ENCODE data around the gene NHLRC2. TPM values are rescaled to one million over a fixed set of nuclear protein-coding genes. Genes with fewer than 3 reads are reported as not detected.
A peak's percentile ranks its signal among the peaks of the same experiment; 100 is the strongest.

The NHLRC2 gene
- total and polyA plus RNA-seq, 2 of the 13 experiments (the other 11 are each of a cell fraction or from before 2014, with no cell fraction given), result 7.6 to 12.7 TPM

DNA sequence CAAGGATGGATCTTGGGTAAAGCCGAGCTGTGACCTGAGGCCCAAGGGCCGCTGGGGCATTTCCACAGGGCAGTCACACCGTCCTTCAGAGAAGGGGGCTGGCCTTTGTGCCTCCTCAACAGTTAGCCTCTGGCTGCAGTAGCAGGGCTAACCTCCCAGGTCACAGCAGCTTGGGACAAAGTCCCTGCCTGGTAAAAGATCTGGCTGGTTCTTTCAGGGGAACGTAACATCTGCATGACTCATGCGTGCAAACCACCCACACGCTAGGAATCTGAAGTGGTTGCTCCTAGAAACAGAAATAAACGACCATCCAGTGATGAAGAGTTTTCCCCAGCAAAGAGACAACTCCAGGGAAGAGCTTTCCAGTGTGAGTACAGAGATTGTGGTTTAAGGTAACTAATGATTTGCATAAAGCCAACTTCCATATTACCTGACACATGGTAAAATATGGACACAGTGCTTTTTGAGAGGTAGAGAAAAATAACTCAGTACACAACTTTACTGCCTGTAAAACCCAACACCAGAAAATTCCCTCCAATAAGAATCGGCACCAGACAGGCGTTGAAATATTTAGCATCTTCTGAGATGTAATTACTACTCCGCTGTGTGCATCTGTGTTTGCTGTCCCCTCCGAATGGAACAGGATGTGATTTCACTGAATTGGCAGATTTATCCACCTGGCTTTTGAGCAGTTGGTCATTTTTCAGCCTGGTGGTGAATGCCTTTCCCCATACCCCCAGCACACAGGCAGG is 104.3 kb downstream of the NHLRC2 start (continued):
- TF ChIP-seq, protein P1, sequence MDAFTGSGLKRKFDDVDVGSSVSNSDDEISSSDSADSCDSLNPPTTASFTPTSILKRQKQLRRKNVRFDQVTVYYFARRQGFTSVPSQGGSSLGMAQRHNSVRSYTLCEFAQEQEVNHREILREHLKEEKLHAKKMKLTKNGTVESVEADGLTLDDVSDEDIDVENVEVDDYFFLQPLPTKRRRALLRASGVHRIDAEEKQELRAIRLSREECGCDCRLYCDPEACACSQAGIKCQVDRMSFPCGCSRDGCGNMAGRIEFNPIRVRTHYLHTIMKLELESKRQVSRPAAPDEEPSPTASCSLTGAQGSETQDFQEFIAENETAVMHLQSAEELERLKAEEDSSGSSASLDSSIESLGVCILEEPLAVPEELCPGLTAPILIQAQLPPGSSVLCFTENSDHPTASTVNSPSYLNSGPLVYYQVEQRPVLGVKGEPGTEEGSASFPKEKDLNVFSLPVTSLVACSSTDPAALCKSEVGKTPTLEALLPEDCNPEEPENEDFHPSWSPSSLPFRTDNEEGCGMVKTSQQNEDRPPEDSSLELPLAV (CRISPR knock-in tag; conservative IDR thresholded peaks at IDR 0.05; ENCODE audit: low read depth), result no peak
- no peak for TF ChIP-seq MTF1 (CRISPR knock-in tag; IDR thresholded peaks at IDR 0.05)
- no peak for TF ChIP-seq ZNF589 (CRISPR knock-in tag; conservative IDR thresholded peaks at IDR 0.05)
- no peak for TF ChIP-seq ZSCAN25 (CRISPR knock-in tag; IDR thresholded peaks at IDR 0.05)
- TF ChIP-seq, protein P2, sequence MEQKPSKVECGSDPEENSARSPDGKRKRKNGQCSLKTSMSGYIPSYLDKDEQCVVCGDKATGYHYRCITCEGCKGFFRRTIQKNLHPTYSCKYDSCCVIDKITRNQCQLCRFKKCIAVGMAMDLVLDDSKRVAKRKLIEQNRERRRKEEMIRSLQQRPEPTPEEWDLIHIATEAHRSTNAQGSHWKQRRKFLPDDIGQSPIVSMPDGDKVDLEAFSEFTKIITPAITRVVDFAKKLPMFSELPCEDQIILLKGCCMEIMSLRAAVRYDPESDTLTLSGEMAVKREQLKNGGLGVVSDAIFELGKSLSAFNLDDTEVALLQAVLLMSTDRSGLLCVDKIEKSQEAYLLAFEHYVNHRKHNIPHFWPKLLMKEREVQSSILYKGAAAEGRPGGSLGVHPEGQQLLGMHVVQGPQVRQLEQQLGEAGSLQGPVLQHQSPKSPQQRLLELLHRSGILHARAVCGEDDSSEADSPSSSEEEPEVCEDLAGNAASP (CRISPR knock-in tag; IDR thresholded peaks at IDR 0.05; ENCODE audit: borderline replicate concordance), result 0 out of 2 replicates have a peak, but pooled peaks have one; percentile 28
- no peak for TF ChIP-seq ZNF337 (CRISPR knock-in tag; IDR thresholded peaks at IDR 0.05; ENCODE audit: borderline replicate concordance, low read depth)
- no peak for TF ChIP-seq FIP1L1 (IDR thresholded peaks at IDR 0.05; ENCODE audit: borderline replicate concordance, insufficient read depth, low read depth, low read length)
- no peak for TF ChIP-seq ZNF451 (CRISPR knock-in tag; IDR thresholded peaks at IDR 0.05)
- TF ChIP-seq ZNF335 (CRISPR knock-in tag; IDR thresholded peaks at IDR 0.05), result no peak
- no peak for TF ChIP-seq ZNF839 (CRISPR knock-in tag; IDR thresholded peaks at IDR 0.05; ENCODE audit: borderline replicate concordance)
- no peak for TF ChIP-seq NBN (conservative IDR thresholded peaks at IDR 0.05)
- TF ChIP-seq, protein P3, sequence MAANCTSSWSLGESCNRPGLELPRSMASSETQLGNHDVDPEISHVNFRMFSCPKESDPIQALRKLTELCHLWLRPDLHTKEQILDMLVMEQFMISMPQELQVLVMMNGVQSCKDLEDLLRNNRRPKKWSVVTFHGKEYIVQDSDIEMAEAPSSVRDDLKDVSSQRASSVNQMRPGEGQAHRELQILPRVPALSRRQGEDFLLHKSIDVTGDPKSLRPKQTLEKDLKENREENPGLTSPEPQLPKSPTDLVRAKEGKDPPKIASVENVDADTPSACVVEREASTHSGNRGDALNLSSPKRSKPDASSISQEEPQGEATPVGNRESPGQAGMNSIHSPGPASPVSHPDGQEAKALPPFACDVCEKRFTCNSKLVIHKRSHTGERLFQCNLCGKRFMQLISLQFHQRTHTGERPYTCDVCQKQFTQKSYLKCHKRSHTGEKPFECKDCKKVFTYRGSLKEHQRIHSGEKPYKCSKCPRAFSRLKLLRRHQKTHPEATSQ (CRISPR knock-in tag; IDR thresholded peaks at IDR 0.05; ENCODE audit: borderline replicate concordance), result no peak
- no peak for TF ChIP-seq ZNF629 (CRISPR knock-in tag; conservative IDR thresholded peaks at IDR 0.05)
- TF ChIP-seq ZSCAN30 (CRISPR knock-in tag; IDR thresholded peaks at IDR 0.05), result no peak
- TF ChIP-seq NFE2 (CRISPR knock-in tag; IDR thresholded peaks at IDR 0.05), result no peak
- TF ChIP-seq TCF7L2 (IDR thresholded peaks at IDR 0.05; ENCODE audit: low read depth, low read length), result no peak
- peak; percentile 60; the same call in 1 of the 2 replicates for TF ChIP-seq ESRRA (CRISPR knock-in tag; IDR thresholded peaks at IDR 0.05; ENCODE audit: low read depth)
- TF ChIP-seq, protein P4, sequence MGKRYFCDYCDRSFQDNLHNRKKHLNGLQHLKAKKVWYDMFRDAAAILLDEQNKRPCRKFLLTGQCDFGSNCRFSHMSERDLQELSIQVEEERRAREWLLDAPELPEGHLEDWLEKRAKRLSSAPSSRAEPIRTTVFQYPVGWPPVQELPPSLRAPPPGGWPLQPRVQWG (CRISPR knock-in tag; IDR thresholded peaks at IDR 0.05; ENCODE audit: borderline replicate concordance, low read depth), result no peak
- no peak for TF ChIP-seq ZNF615 (CRISPR knock-in tag; IDR thresholded peaks at IDR 0.05; ENCODE audit: borderline replicate concordance)
- TF ChIP-seq MXI1 (IDR thresholded peaks at IDR 0.05; ENCODE audit: borderline replicate concordance, low read depth, low read length), result peak; percentile 72; the same call in 1 of the 3 replicates
- peak; percentile 34; the same call in 1 of the 2 replicates for TF ChIP-seq MIER3 (CRISPR knock-in tag; IDR thresholded peaks at IDR 0.05; ENCODE audit: borderline replicate concordance)
- TF ChIP-seq KAT7 (CRISPR knock-in tag; IDR thresholded peaks at IDR 0.05; ENCODE audit: borderline replicate concordance), result no peak
- TF ChIP-seq, protein P5, sequence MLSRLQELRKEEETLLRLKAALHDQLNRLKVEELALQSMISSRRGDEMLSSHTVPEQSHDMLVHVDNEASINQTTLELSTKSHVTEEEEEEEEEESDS (CRISPR knock-in tag; IDR thresholded peaks at IDR 0.05; ENCODE audit: borderline replicate concordance), result no peak
- TF ChIP-seq ZFP36 (IDR thresholded peaks at IDR 0.05; ENCODE audit: borderline replicate concordance, low read depth, low read length, partially characterized antibody), result no peak
- TF ChIP-seq NCOA5 (CRISPR knock-in tag; IDR thresholded peaks at IDR 0.05), result no peak
- no peak for TF ChIP-seq PAF1 (CRISPR knock-in tag; IDR thresholded peaks at IDR 0.05)
- TF ChIP-seq ISL2 (CRISPR knock-in tag; IDR thresholded peaks at IDR 0.05), result no peak
